Neural cell (in vitro differentiated cells): ENCODE data around the gene ZNF692. TPM values are rescaled to one million over a fixed set of nuclear protein-coding genes. Genes with fewer than 3 reads are reported as not detected.

ENCODE experiments used
- H2AFZ ChIP-seq: fragments of 200-600, 300-800 bp; sonication (generic), shearing (Covaris generic); 2 replicates; pipeline ENCODE4 v1.6.0; 2014; ENCODE audit warnings: low read depth, mild to moderate bottlenecking, antibody characterized with exemption, low read length, moderate library complexity
- H3F3A ChIP-seq: fragments of 200-600 bp; shearing (Covaris generic); 2 replicates; pipeline ENCODE4 v1.6.1; 2016; ENCODE audit warnings: mild to moderate bottlenecking, moderate library complexity, mixed read lengths, antibody characterized with exemption, low read length; ENCODE audit not compliant: insufficient read depth, poor library complexity, severe bottlenecking
- H3K27ac ChIP-seq: fragments of 200-600, 300-800 bp; sonication (generic), shearing (Covaris generic); 2 replicates; pipeline ENCODE4 v1.5.1; 2014; ENCODE audit warnings: mild to moderate bottlenecking, low read length, moderate library complexity
- H3K27me3 ChIP-seq: fragments of 300-800, 200-600 bp; sonication (generic), shearing (Covaris generic); 2 replicates; pipeline ENCODE4 v1.6.0; 2014; ENCODE audit warnings: mild to moderate bottlenecking, low read depth, low read length, moderate library complexity; ENCODE audit not compliant: insufficient read depth
- H3K36me3 ChIP-seq: fragments of 300-800, 200-600 bp; sonication (generic), shearing (Covaris generic); 2 replicates; pipeline ENCODE4 v1.5.1; 2014; ENCODE audit warnings: mild to moderate bottlenecking, antibody characterized with exemption, low read length, moderate library complexity; ENCODE audit not compliant: insufficient read depth
- H3K4me2 ChIP-seq: fragments of 300-800, 200-600 bp; sonication (generic), shearing (Covaris generic); 2 replicates; pipeline ENCODE4 v1.6.0; 2014; ENCODE audit warnings: mild to moderate bottlenecking, low read length
- H3K4me3 ChIP-seq: fragments of 300-800, 200-600 bp; sonication (generic), shearing (Covaris generic); 2 replicates; pipeline ENCODE4 v1.5.1; 2014; ENCODE audit warnings: mild to moderate bottlenecking, low read length, moderate library complexity
- H3K79me2 ChIP-seq: fragments of 200-600 bp; shearing (Covaris generic); replicated peaks from 2 replicates; pipeline ENCODE4 v1.6.0; 2014; ENCODE audit warnings: mild to moderate bottlenecking, low read length, moderate library complexity; ENCODE audit not compliant: insufficient read depth
- H3K9ac ChIP-seq: fragments of 300-800, 200-600 bp; sonication (generic), shearing (Covaris generic); 2 replicates; pipeline ENCODE4 v1.6.1; 2016; ENCODE audit warnings: mild to moderate bottlenecking, low read length, mixed read lengths
- H3K9me2 ChIP-seq: fragments of 200-600 bp; shearing (Covaris generic); 2 replicates; pipeline ENCODE4 v1.6.1; 2016; ENCODE audit warnings: mild to moderate bottlenecking, low read length, mixed read lengths; ENCODE audit not compliant: insufficient read depth
- H3K9me3 ChIP-seq: fragments of 200-600, 300-800 bp; sonication (generic), shearing (Covaris generic); 2 replicates; pipeline ENCODE4 v1.6.1; 2016; ENCODE audit warnings: mild to moderate bottlenecking, mixed run types, low read length, moderate library complexity, mixed read lengths
- H4K20me1 ChIP-seq: fragments of 200-600 bp; shearing (Covaris generic); 2 replicates; pipeline ENCODE4 v1.6.1; 2016; ENCODE audit warnings: mild to moderate bottlenecking, mixed run types; ENCODE audit not compliant: insufficient read depth
- CTCF ChIP-seq: fragments of 450-650 bp; IDR thresholded peaks from 2 replicates; pipeline ENCODE4 v1.5.1; 2014; ENCODE audit warnings: antibody characterized with exemption, mild to moderate bottlenecking, moderate library complexity; ENCODE audit not compliant: poor library complexity, severe bottlenecking
- EP300 ChIP-seq: fragments of 450-650 bp; conservative IDR thresholded peaks from 2 replicates; pipeline ENCODE4 v1.6.1; 2014; ENCODE audit warnings: antibody characterized with exemption, mild to moderate bottlenecking, moderate library complexity; ENCODE audit not compliant: poor library complexity, severe bottlenecking
- EZH2 ChIP-seq: fragments of 200-600, 300-800 bp; shearing (Covaris generic), sonication (generic); IDR thresholded peaks from 2 replicates; pipeline ENCODE4 v1.6.1; 2014; ENCODE audit warnings: antibody characterized with exemption, low read length, borderline replicate concordance, mild to moderate bottlenecking; ENCODE audit not compliant: insufficient read depth, poor library complexity, severe bottlenecking
- MXI1 ChIP-seq: fragments of 450-650 bp; conservative IDR thresholded peaks from 2 replicates; pipeline ENCODE4 v1.6.1; 2014; ENCODE audit warnings: antibody characterized with exemption, mild to moderate bottlenecking; ENCODE audit not compliant: poor library complexity, severe bottlenecking
- POLR2AphosphoS5 ChIP-seq: IDR thresholded peaks from 2 replicates; pipeline ENCODE4 v1.6.1; 2012
- RAD21 ChIP-seq: fragments of 450-650 bp; conservative IDR thresholded peaks from 2 replicates; pipeline ENCODE4 v1.6.1; 2014; ENCODE audit warnings: antibody characterized with exemption, mild to moderate bottlenecking, moderate library complexity
- REST ChIP-seq: IDR thresholded peaks from 2 replicates; pipeline ENCODE4 v1.6.1; 2012; ENCODE audit warnings: borderline replicate concordance
- SMC3 ChIP-seq: fragments of 450-650 bp; conservative IDR thresholded peaks from 2 replicates; pipeline ENCODE4 v1.6.1; 2014; ENCODE audit warnings: antibody characterized with exemption, mild to moderate bottlenecking, moderate library complexity; ENCODE audit not compliant: poor library complexity
- TAF1 ChIP-seq: IDR thresholded peaks from 2 replicates; pipeline ENCODE4 v1.6.1; 2012; ENCODE audit warnings: low read depth
- polyA plus RNA-seq: library from polyadenylated mRNA; depleted of rRNA; stranded (reverse); fragments of >200 nt; gene quantifications from 2 replicates; pipeline ENCODE4 v1.2.3, GENCODE V29; 2014

The ZNF692 gene
- polyA plus RNA-seq, 1 donor from 2014 or later = 183 TPM

GRCh38 chr1:248837045-248837780 is 21.7 kb downstream of the ZNF692 start:
- peak overlapping the region; percentile 46 for H3K4me2 ChIP-seq
- H2AFZ ChIP-seq = peak overlapping the region; percentile 42
- peak overlapping the region; percentile 99 for H3K4me3 ChIP-seq
- H3K9me3 ChIP-seq = no peaks in the 10 kb centered on the region
- no peaks in the 10 kb centered on the region for H3K9me2 ChIP-seq
- H3K9ac ChIP-seq = peak overlapping the region; percentile 98
- H4K20me1 ChIP-seq = no peaks in the 10 kb centered on the region
- TF ChIP-seq MXI1 = no peak
- TF ChIP-seq RAD21 = no peak
- no peak for TF ChIP-seq EP300
- TF ChIP-seq EZH2 = no peak
- no peak for TF ChIP-seq TAF1
- TF ChIP-seq POLR2AphosphoS5 = no peak
- no peak for TF ChIP-seq SMC3
- TF ChIP-seq REST = no peak
- TF ChIP-seq CTCF = no peak
- no peaks in the 10 kb centered on the region for H3F3A ChIP-seq
- H3K79me2 ChIP-seq = peaks cover 10% of the 10 kb centered on the region
- H3K36me3 ChIP-seq = no peaks in the 10 kb centered on the region
- H3K27ac ChIP-seq = peak overlapping the region; percentile 41
- no peaks in the 10 kb centered on the region for H3K27me3 ChIP-seq

GRCh38 chr1:248834343-248834940 is 24.4 kb downstream of the ZNF692 start:
- H3F3A ChIP-seq = no peaks in the 10 kb centered on the region
- TF ChIP-seq CTCF = no peak
- no peak for TF ChIP-seq RAD21
- no peak for TF ChIP-seq MXI1
- TF ChIP-seq REST = no peak
- TF ChIP-seq POLR2AphosphoS5 = no peak
- TF ChIP-seq EZH2 = no peak
- TF ChIP-seq TAF1 = no peak
- TF ChIP-seq SMC3 = no peak
- TF ChIP-seq EP300 = no peak
- H3K4me3 ChIP-seq = no peak overlapping the region
- no peaks in the 10 kb centered on the region for H3K27me3 ChIP-seq
- H3K9me3 ChIP-seq = no peaks in the 10 kb centered on the region
- no peaks in the 10 kb centered on the region for H3K79me2 ChIP-seq
- no peak overlapping the region for H2AFZ ChIP-seq
- no peak overlapping the region for H3K27ac ChIP-seq
- H3K9me2 ChIP-seq = no peaks in the 10 kb centered on the region
- no peaks in the 10 kb centered on the region for H4K20me1 ChIP-seq
- H3K4me2 ChIP-seq = no peak overlapping the region
- no peaks in the 10 kb centered on the region for H3K36me3 ChIP-seq
- no peak overlapping the region for H3K9ac ChIP-seq
